ENCODE results near the gene PIM1. TPM values are rescaled to one million over a fixed set of nuclear protein-coding genes. Genes with fewer than 3 reads are reported as not detected.

Gene PIM1
- total and polyA plus RNA-seq, 10 donors, result 22.1 to 176 (median 59.3) TPM

GRCh38 chr6:37155394-37156312 is 14.3 kb upstream of the PIM1 start:
- H3K27me3 ChIP-seq (replicated peaks in 1 of 7), result peaks cover 0 to 4% (median 0%) of the 10 kb centered on the region in 7 donors
- TF ChIP-seq POLR2AphosphoS5 (IDR thresholded peaks at IDR 0.05) (peak in 2 of 3 donors; percentile 12 to 47), CTCF (IDR thresholded peaks at IDR 0.05 in 8 of 11, conservative IDR thresholded peaks at IDR 0.05 in 3 of 11) (no peak)
- peak overlapping the region in 7 of 8 donors; percentile 19 to 80 (median 59) for H3K27ac ChIP-seq
- no peaks in the 10 kb centered on the region for H3K36me3 ChIP-seq
- intact Hi-C loops (cut with DNase I; ENCODE audit: low total_unique reads), result no loop called here
- H3K9me3 ChIP-seq, result no peaks in the 10 kb centered on the region
- DNase-seq, result peak; percentile 84
- WGBS, 5 donors, result 53 to 73% (median 58%) methylated on average over 11 of the region's 11 CpGs
- H3K4me3 ChIP-seq, result no peak overlapping the region
- peaks cover 0 to 45% (median 23%) of the 10 kb centered on the region in 6 donors for H3K4me1 ChIP-seq

- H3K4me3 ChIP-seq, result no peak overlapping the region
- intact Hi-C loops (cut with DNase I; ENCODE audit: low total_unique reads), result no loop called here
- no peaks in the 10 kb centered on the region for H3K27me3 ChIP-seq (replicated peaks in 1 of 7)
- TF ChIP-seq POLR2A (IDR thresholded peaks at IDR 0.05) (no peak), CTCF (IDR thresholded peaks at IDR 0.05 in 8 of 11, conservative IDR thresholded peaks at IDR 0.05 in 3 of 11) (no peak), POLR2AphosphoS5 (IDR thresholded peaks at IDR 0.05) (no peak)
- no peak overlapping the region for H3K27ac ChIP-seq
- 91 to 97% (median 96%) methylated on average over 6 of the region's 6 CpGs for WGBS, 5 donors
- no peak for DNase-seq
- no peaks in the 10 kb centered on the region for H3K36me3 ChIP-seq
- H3K4me1 ChIP-seq, result peaks cover 0 to 57% (median 35%) of the 10 kb centered on the region in 6 donors
- no peaks in the 10 kb centered on the region for H3K9me3 ChIP-seq
Measured at GRCh38 chr6:37158508-37158907, 11.4 kb upstream of the PIM1 start.

- Histone ChIP-seq H3K27ac (peak overlapping the region in 7 of 8 donors; percentile 13 to 77 (median 61)), H3K4me1 (peaks cover 0 to 35% (median 21%) of the 10 kb centered on the region in 6 donors), H3K4me3 (no peak overlapping the region), H3K27me3 (replicated peaks in 1 of 7) (no peaks in the 10 kb centered on the region), H3K36me3 (no peaks in the 10 kb centered on the region), H3K9me3 (no peaks in the 10 kb centered on the region)
- intact Hi-C loops (cut with DNase I; ENCODE audit: low total_unique reads), result no loop called here
- TF ChIP-seq POLR2AphosphoS5 (IDR thresholded peaks at IDR 0.05) (no peak), CTCF (IDR thresholded peaks at IDR 0.05 in 8 of 11, conservative IDR thresholded peaks at IDR 0.05 in 3 of 11) (no peak), POLR2A (IDR thresholded peaks at IDR 0.05) (no peak)
- no peak for DNase-seq
- WGBS, 5 donors, result 70 to 73% (median 71%) methylated on average over 8 of the region's 8 CpGs
Measured at GRCh38 chr6:37160922-37161778, 8.8 kb upstream of the PIM1 start.
